NCI-H524 treated with DMSO at 0.1 percent for 48 hours (cell line): Measurements from ENCODE around the gene TMC4.
A peak's percentile ranks its signal among the peaks of the same experiment; 100 is the strongest.
"Not testable (repeated sequence)": the region's sequence is repeated elsewhere in the genome, so short reads cannot be mapped to it uniquely, and the experiment has no call there.

Source experiments
- DNase-seq: peaks from one replicate; lab custom pipeline; 2025; lab: John Stamatoyannopoulos, UW

Gene TMC4

DNA sequence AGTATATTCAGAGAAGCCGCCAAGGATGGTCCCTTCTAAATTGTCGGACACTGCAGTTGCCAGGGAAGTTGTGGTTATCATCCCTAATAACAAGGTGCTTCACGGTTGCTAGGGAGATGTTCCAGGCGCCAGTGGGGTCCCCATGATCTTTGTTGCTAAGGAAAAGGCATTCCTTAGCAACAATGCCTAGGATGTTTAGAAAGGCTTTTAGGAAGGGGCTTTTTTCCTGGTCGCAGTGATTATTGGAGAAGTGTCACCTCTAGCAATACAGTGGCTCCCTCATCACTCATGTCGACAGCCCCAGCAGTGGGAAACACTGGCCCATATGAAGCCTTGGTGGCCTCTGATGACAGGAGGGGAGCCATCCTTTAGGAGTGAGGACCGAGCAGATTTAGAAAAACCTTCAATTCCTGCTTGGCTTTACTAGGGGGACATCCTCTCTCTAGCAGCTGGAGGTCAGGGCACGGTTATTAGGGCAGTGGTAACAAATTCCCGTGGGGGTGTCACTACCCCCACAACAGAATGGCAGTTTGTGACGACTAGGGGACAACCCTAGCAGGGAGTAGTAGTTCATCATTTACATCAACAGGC lies 6.4 kb upstream of the TMC4 start:
- no peak for DNase-seq

DNA sequence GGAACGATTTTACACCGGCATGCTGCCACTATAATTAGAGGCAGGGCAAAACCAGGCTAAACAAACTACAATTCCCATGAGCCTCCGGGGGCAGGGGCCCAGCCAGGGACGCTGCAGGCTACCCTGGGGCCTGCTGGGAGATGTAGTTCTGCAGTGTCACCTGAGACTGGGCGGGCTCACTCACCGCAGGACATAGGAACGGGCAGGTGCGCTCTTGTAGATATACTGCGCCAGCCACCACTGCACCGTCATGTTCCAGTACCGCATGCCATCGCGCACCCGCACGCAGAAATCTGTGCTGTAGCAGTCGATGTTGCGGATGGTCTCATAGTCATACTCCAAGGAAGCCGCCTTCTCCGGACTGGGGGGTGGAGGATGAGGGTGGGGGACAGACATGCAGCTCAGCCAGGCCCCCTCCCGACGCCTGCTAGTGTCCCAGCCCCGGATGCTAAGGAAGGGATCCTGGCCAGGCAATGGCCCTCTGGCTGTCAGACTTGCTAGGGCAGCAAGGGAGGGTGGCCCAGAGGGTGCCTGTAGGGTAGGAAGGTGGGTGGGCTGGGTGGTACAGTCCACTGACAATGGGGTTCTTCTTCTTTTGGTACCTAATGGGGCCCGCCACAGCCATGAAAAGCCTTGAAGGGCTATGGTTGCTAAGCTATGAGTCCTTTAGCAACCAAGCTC lies 5.8 kb upstream of the TMC4 start:
- no peak for DNase-seq

DNA sequence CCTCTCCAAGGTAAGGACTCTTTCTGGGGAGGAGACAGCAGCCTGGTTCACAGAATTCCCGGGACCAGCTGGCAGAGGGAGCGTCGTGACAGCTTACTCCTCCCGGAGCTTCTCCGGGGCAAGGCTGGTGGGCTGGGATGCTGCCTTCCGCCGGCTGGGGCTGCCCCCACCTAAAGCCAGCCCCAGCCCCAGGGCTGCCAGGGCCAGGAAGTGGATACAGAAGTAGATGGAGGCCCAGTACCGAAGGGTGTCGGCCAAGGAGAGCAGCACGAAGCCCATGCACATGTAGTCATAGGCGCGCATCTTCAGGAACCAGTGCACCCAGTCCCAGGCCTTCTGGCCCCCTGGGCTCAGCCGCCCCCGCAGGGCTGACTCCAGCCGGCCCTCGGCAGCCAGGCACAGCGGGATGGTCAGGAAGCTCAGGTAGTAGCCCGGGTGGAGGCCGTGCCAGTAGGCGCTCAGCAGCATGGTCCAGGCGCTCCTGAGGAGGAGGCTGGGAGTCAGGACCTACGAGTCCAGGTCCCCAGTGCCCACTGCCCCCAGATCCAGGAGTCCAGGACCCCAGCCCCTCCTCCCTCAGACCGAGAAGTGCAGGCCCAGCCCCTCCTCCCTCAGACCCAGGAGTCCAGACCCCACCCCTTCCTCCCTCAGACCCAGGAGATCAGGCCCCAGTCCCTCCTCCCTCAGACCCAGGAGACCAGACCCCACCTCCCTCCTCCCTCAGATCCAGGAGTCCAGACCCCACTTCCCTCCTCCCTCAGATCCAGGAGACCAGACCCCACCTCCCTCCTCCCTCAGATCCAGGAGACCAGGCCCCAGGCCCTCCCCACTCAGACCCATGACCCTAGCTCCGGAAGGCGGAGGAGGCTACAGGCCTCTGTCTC lies 1.2 kb upstream of the TMC4 start:
- DNase-seq: no peak

- DNase-seq: no peak
These were observed 369 bp upstream of the TMC4 start for GRCh38 chr19:54173359-54173699.

- DNase-seq: not testable (repeated sequence)
These were observed 1.1 kb downstream of the TMC4 start for GRCh38 chr19:54171736-54172431.

- no peak for DNase-seq
These were observed 3.7 kb downstream of the TMC4 start for GRCh38 chr19:54169149-54169740.

DNA sequence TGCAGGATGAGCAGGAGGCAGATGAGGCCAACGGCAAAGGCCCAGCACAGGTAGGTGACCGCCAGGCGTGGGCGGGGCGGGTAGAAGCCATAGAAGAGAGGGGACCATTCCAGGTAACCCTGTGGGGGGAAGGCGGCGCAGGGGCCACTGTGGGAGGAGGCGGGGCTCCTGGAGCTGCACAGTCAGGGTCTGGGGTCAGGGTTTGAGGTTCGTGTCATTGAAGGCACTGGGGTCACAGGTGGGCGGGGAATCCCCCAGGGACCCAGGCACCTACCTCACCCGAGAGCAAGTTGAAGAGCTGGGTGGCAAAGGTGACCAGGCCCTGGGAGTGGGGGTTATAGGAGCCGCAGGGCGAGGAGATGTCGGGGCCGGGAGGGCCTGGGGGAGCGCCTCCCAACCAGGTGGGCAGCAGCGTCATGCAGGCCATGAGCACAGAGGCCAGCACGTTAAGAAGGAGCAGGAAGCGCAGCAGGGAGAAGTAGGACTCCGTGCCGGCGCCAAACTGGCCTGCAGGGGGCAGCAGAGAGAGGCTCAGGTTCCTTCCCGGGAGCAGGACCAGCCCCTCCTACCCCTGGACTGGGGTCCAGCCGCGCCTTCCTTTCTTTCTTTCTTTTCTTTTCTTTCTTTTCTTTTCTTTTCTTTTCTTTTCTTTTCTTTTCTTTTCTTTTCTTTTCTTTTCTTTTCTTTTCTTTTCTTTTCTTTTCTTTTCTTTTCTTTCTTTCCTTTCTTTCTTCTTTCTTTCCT lies 4.6 kb downstream of the TMC4 start:
- DNase-seq: no peak

DNA sequence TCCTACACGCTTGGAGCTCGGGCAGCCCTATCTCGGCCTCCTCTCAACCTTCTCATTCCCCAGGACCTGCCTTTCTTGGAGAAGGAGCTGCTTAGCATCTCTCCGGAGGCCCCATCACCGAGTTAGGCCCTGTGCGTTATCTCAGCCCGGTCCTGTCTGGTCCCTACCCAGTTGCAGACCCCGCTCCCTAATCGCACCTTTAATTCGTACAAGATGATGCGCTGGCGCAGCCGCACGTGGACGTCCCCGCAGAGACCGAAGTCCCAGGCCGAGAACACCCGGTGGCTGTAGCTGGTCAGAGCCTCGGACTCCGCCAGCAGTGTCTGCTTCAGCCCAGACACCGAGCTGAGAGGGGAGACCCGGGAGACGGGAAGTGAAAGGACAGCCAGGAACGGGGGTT lies 7.7 kb downstream of the TMC4 start:
- no peak for DNase-seq

DNA sequence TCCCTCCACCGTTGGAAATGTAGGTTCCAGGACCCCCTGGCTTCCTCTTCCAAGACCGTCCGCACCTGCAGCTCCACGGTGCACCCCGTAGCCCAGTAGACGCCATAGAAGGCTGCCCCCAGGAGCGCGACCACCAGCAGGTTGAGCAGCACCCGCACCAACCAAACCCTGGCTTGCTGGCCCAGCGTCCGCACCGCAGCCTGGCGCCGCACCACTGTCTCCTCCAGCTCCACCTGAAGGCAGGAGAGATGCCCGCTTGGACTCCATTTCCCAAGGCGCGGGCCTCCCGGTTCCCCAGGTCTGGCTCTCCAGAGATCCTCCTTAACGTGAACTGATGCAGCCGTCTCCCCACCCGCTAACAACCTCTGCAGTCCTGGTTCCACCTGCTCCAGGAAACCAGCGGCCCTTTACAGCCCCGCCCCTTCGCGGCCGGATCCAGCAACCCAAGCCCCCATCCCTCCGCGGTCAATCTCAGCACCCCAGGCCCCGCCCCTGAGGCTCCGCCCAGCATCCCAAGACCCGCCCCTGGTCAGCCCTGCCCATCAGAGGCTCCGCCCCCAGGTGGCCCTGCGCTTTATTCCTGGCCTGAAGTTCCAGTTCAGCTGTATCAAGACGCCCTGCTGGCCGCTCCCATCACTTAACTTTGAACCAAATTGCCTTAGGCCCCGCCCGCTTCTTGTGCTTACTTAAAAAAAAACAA lies 8.4 kb downstream of the TMC4 start:
- DNase-seq: no peak

DNA sequence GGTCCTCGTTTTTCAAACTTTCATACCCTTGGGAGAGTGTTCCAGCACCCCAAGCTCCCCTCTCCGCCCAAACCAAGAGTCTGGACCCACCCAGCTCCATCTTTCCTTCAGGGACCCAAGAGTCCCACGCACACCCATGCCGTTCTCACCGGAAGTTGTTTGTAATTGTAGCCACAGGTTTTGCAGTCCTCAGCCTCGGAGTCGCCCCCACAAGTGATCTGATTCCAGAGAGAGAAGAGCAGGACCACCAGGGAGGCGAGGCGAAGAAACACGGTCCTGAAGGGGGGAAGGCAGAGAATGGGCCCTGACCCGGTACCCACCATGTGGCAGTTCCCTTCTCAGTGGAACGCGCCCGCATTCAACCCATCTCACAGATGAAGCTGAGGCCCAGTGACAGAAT lies 10.1 kb downstream of the TMC4 start:
- DNase-seq: no peak

- DNase-seq: no peak
These were observed 10.6 kb downstream of the TMC4 start for GRCh38 chr19:54162241-54162805.

DNA sequence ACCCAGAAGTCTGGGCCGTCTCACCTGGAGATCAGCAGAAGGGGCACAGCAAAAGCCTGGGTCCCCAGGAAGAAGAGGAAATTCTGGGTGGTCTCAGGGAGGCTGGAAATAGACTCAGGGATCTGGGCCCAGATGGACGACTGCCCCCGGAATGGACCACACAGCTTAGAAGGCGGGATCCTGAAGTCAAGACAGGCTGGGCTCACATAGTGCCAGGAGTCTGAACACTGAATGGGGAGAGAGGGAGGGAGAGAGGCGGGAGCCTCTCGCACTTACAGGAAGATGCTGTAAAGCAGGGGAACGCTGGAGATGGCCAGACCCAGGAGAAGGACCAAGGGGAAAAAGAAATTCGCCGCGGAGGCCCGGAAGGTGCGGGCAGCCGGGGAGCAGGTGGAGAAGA lies 12.1 kb downstream of the TMC4 start:
- DNase-seq: no peak

DNA sequence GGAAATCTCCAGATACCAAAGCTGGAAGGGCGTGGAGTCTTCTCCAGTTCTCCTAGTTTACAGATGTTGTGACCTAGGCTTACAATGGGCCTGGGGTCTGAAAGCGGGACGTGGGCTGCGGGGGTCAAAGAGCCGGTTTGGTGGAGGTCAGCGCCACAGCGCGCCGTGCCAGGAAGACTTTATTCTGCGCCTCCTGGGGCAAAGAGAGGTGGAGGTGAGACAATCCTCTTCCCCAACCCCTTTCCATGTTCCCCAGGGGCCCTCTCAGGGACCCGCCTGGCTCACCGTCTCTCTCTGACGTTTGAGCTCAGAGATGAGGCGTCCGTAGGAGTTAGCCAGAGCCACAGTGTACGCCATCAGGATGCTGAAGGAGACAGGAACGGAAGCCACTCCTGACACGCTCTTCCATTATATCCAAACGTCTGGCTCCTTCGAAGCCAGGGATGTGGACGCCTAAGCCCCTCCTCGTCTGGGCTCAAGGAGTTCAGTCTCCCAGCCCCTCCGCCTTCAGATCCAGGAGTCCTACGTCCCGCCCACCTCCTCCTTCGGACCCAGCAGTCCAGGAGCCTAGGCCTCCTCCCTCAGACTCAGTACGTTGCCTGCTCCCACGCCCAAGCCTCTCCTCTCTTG lies 12.7 kb downstream of the TMC4 start:
- DNase-seq: no peak

- peak; percentile 98 for DNase-seq
These were observed 13.4 kb downstream of the TMC4 start, which contains the start of gene LENG1 for GRCh38 chr19:54159352-54160181. Gene LENG1, minus strand, starts transcription at chr19:54159721. Its CDS starts 26 bp downstream, at chr19:54159695.

- no peak for DNase-seq
These were observed 14.1 kb downstream of the TMC4 start for GRCh38 chr19:54158812-54159351.

- DNase-seq: no peak
These were observed 16.0 kb downstream of the TMC4 start for GRCh38 chr19:54156953-54157352.

DNA sequence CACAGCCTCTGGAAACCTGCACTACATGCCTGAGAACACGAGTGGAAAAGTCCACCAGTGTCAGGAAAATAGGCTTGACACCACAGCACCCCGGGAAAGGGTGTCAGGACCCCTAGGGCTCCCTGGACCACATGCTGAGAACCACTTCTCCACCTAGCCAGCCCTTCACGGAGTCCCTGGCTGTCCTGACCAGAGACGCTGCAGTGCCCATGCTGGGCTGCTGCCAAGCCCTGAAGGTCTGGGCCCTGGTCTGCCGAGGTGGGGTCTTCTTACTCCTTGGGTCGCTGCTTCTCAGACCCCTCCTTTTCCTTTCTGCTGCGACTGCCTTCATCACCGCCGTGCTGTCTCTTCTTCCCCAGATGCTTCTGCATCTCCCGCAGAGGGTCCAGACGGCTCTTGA lies 16.5 kb downstream of the TMC4 start:
- DNase-seq: no peak

DNA sequence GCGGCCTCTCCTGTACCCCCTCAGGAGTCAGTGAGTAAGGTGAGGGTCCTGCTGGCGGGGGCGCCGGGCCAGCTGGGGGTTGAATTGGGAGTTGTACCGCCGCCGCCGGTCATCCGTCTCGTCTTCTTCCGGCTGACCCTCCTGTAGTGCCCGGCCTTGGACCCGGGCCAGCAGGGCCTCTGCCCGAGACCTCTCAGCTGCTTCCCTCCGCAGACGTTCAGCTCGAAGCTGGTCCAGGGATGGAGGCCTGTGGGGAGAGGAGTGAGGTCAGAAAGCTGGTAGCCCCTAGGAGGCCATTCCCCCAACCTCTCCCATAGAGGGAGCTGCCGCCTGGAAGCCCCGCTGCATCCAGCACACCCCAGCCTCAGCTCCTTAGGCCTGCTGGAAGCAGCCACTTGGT lies 17.3 kb downstream of the TMC4 start:
- DNase-seq: no peak
